Choroid plexus epithelial cell (primary cell): Measurements from ENCODE around the gene MAGEA8.
A peak's percentile ranks its signal among the peaks of the same experiment; 100 is the strongest.
"Not testable (repeated sequence)": the region's sequence is repeated elsewhere in the genome, so short reads cannot be mapped to it uniquely, and the experiment has no call there.

Source experiments
- DNase-seq: peaks from one replicate; pipeline ENCODE4 v3.0.0-alpha.2; 2010; ENCODE audit warnings: low read depth
- H3K4me3 ChIP-seq: 2 replicates; pipeline ENCODE4 v1.5.1; 2011; ENCODE audit warnings: low read depth, mild to moderate bottlenecking, control low read depth, low read length, moderate library complexity
- TF ChIP-seq, protein P1 (sequence below): conservative IDR thresholded peaks from 2 replicates; pipeline ENCODE4 v1.5.1; 2011; ENCODE audit warnings: low read depth, mild to moderate bottlenecking, control low read depth, inconsistent platforms, low read length, moderate library complexity

MAGEA8 gene

DNA sequence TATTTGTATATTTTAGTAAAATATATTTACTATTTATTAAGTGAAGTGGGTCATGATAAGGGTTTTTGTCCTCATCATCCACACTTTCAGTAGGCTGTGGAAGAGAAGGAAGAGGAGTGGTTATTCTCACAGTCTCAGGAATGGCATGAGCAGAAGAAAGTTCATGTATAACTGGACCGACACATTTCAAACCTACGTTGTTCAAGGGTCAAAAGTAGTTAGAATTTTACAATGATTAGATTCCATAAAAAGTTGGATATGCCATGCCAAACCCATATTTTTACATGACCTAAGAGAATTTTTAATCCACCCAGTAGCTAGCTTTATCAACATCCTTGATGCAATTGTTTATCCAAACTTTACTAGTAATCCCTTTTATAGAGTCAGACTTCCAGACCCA lies 15.6 kb upstream of the MAGEA8 start:
- TF ChIP-seq, protein P1, sequence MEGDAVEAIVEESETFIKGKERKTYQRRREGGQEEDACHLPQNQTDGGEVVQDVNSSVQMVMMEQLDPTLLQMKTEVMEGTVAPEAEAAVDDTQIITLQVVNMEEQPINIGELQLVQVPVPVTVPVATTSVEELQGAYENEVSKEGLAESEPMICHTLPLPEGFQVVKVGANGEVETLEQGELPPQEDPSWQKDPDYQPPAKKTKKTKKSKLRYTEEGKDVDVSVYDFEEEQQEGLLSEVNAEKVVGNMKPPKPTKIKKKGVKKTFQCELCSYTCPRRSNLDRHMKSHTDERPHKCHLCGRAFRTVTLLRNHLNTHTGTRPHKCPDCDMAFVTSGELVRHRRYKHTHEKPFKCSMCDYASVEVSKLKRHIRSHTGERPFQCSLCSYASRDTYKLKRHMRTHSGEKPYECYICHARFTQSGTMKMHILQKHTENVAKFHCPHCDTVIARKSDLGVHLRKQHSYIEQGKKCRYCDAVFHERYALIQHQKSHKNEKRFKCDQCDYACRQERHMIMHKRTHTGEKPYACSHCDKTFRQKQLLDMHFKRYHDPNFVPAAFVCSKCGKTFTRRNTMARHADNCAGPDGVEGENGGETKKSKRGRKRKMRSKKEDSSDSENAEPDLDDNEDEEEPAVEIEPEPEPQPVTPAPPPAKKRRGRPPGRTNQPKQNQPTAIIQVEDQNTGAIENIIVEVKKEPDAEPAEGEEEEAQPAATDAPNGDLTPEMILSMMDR = no peak
- DNase-seq = no peak
- no peak overlapping the region for H3K4me3 ChIP-seq

DNA sequence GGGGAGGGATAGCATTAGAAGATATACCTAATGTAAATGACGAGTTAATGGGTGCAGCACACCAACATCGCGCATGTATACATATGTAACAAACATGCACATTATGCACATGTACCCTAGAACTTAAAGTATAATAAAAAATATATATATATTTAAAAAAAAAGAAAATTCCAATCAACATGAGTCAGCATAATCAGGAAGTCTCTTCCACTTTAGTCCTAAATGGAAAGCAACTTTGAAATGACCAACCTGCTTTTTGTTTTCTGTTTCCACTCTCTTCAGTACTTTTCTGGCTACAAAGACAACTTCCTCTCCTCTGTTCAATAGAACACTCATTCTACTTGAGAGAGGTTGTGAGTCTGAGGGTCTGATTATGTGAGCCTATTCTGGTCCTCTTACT lies 13.5 kb upstream of the MAGEA8 start:
- TF ChIP-seq, protein P1 = no peak
- DNase-seq = no peak
- no peak overlapping the region for H3K4me3 ChIP-seq

DNA sequence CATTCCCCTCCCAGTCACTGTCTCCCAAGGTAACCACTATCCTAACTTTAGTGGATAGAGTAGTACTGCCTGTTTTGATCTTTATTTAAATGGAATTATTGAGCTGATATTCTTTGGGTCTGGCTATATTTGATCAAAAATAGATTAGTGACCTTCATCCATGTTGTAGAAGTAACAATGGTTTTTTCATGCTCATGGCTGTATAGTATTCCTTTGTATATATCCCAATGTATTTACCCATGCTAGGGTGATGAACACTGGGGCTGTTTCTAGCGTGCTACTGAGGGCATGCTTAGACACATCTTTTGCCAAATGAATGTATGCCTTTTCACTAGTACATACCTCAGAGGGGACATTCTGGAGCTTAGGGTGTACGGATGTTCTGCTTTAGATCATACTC lies 10.1 kb upstream of the MAGEA8 start:
- H3K4me3 ChIP-seq = no peak overlapping the region
- TF ChIP-seq, protein P1 = no peak
- DNase-seq = no peak

DNA sequence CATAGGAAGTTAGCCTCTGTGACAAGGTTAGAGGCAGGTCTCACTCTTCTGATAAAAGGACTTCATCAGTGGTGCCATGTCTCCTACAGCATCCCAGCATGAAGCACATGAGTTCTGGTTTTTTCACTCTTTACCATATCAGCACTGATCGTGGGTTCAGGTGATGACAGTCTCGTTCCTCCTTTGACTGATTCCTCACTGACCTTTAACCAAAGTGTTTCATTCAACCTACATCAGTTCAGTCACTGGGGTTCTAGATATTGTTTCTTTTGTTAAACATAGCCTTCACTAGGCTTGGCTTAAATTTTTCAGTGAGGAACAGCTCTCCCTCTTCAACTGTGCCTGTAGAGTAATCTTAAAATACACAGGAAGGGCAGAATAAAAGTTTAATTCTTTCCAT lies 9.6 kb upstream of the MAGEA8 start:
- DNase-seq = no peak
- TF ChIP-seq, protein P1 = no peak
- H3K4me3 ChIP-seq = no peak overlapping the region

GRCh38 chrX:149871940-149872339 lies 9.0 kb upstream of the MAGEA8 start:
- TF ChIP-seq, protein P1 = peak; percentile 47
- peak; percentile 11 for DNase-seq
- H3K4me3 ChIP-seq = no peak overlapping the region

- H3K4me3 ChIP-seq = no peak overlapping the region
- no peak for DNase-seq
- TF ChIP-seq, protein P1 = no peak
Measured at GRCh38 chrX:149877157-149877556, 3.8 kb upstream of the MAGEA8 start.

DNA sequence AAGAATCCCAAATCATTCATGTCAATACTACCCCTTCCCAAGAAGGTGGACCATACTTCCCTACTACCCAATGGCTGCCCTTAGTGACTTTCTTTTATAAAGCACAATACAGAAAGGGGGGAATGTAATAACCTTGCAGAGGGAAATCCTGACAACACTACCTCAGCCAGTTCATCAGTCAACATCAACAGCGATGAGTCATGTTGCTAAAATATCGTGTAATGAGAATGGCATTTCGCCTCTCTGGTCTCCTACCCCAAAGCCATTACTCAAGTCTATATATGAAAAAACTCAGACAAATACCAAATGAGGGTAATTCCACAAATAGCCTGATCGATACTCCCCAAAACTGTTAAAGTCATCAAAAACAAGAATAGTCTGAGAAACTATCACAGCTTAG lies 3.3 kb upstream of the MAGEA8 start:
- no peak overlapping the region for H3K4me3 ChIP-seq

DNA sequence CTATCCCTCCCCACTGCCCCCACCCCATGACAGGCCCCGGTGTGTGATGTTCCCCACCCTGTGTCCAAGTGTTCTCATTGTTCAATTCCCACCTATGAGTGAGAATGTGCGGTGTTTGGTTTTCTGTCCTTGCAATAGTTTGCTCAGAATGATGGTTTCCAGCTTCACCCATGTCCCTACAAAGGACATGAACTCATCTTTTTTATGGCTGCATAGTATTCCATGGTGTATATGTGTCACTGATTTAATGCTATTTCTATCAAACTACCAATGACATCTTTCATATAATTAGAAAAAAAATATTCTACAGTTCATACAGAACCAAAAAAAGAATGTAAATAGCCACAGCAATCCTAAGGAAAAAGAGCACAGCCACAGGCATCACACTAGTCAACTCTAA lies 9.8 kb downstream of the MAGEA8 start:
- DNase-seq, H3K4me3 ChIP-seq: not testable (repeated sequence)

More for the DNA sequence above, 3.3 kb upstream of the MAGEA8 start:
- TF ChIP-seq, protein P1 = no peak
- DNase-seq = peak; percentile 9
